Sciatic nerve (tissue), 1 donor: Measurements from ENCODE around the gene APOL3. TPM values are rescaled to one million over a fixed set of nuclear protein-coding genes. Genes with fewer than 3 reads are reported as not detected.

Experiments
- total RNA-seq: library from RNA; stranded (reverse); fragmentation: NEBNext Ultra II Directional; extraction: Animal tissue kit (Norgen Biotek cat#: 25700); gene quantifications from one replicate; pipeline ENCODE4 v1.2.1, GENCODE V29; 2021
- donor health status: DM: no; HTN: no; CAD: no.

Gene APOL3
- total RNA-seq, 1 donor from 2014 or later: 77.2 TPM

Other genes with a start within 250 kb of the APOL3 start
- gene RBFOX2, start 131.9 kb downstream of the APOL3 start, total RNA-seq: 77.7 TPM
- gene APOL4, start 41.1 kb upstream of the APOL3 start, total RNA-seq: 9.8 TPM
- gene APOL2, start 78.8 kb upstream of the APOL3 start, total RNA-seq: 65.8 TPM
- 35.3 TPM for gene APOL1, start 92.4 kb upstream of the APOL3 start, total RNA-seq
- 973 TPM for gene MYH9, start 227.2 kb upstream of the APOL3 start, total RNA-seq